ENCODE results near the gene HIPK2.
A peak's percentile ranks its signal among the peaks of the same experiment; 100 is the strongest.

Gene HIPK2

DNA sequence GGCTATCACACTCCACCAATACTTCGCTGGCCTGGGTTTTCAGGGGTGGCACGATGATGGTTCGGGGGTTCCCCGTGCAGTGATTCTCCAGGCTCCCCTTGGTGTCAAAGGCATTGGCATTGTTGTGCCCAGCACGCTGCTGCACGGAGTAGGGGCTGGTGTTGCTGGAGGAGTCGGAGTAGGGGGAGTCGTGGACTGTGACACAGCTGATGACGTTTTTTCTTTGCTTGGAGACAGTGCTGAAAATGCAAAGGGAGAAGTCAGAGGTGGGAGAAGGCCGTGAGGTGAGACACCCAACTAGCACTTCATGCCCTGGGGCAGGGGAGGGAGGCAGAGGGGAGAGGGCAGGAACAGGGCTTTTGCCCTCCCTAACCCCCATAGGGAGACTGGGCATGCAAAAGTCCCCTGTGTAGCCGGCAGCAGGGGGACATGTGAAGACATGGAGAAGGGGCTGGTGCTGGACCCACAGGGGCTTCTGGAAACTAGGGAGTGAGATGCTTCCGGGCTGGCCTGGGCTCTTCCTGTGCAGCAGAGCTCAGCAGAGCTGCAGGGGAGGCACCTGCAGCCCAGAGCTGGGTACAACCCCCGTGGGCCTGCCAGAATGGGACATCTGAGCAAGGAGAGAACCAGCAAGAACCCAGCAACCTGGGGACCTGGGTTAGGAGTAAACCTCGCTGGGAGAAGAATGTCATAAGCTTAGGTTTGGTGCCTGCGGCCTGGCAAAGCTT lies 193.8 kb downstream of the HIPK2 start:
- ChIA-PET POLR2A (no interaction called here), CTCF (interaction anchor here (1.5 to 1.6 kb wide), 2 partner anchors 10 to 18 kb away, joined by 5 read pairs; no protein-coding TSS in a partner anchor)
- WGBS (ENCODE audit: insufficient coverage), result 98% methylated on average over 13 of the region's 15 CpGs
- Histone ChIP-seq H3K4me1 (ENCODE audit: control extremely low read depth in 1 of 4, control insufficient read depth in 4 of 4, insufficient read depth in 4 of 4, low read length in 3 of 4) (peaks cover 4 to 65% (median 12%) of the 10 kb centered on the region in 4 experiments), H3K27me3 (replicated peaks in 2 of 5; ENCODE audit: control insufficient read depth in 4 of 5, insufficient read depth in 5 of 5, low read length in 4 of 5) (no peaks in the 10 kb centered on the region), H3K4me3 (ENCODE audit: control insufficient read depth in 1 of 7, extremely low read depth in 1 of 7, insufficient read depth in 4 of 7, low read depth in 2 of 7, low read length in 6 of 7) (peak overlapping the region in 1 of 7 experiments; percentile 47), H3K36me3 (ENCODE audit: control insufficient read depth in 4 of 4, insufficient read depth in 4 of 4, low read length in 3 of 4) (peaks cover 10 to 81% (median 29%) of the 10 kb centered on the region in 4 experiments), H3K27ac (ENCODE audit: insufficient read depth in 1 of 2, low read depth in 1 of 2, low read length in 2 of 2, poor library complexity in 1 of 2, severe bottlenecking in 2 of 2) (no peak overlapping the region), H3K9me3 (ENCODE audit: control extremely low read depth in 1 of 5, control insufficient read depth in 4 of 5, insufficient read depth in 2 of 5, low read depth in 1 of 5, low read length in 4 of 5) (no peaks in the 10 kb centered on the region)
- no peak for DNase-seq

DNA sequence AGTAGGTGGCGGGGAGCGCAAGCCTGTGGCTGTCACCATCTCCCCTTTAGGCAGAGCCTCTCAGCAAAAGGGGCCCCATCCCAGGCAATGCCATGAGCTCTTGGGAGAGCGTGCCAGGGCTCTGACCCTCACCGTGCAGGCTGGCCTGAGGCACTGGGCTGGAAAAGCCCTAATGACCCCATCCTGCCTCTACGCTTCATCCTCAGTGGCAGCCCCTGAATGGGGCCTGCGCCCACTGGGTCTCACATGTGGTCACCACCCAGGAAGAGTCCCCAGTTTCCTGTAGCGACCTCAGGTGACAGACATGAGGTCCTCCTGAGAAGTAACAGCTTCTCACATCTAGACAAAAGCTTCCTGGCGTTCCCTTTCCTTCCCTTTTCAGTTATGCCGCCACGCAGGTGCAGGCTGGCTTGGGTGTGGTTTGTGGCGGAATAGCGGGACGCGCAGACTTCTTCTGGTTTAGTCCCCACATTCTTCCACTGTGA lies 195.1 kb downstream of the HIPK2 start:
- H3K9me3 ChIP-seq (ENCODE audit: control extremely low read depth in 1 of 5, control insufficient read depth in 4 of 5, insufficient read depth in 2 of 5, low read depth in 1 of 5, low read length in 4 of 5), result no peaks in the 10 kb centered on the region
- POLR2A ChIA-PET, result no interaction called here
- CTCF ChIA-PET, result interaction anchor here (1.0 kb wide), 1 partner anchor 14 kb away, joined by 3 read pairs; no protein-coding TSS in a partner anchor
- H3K4me3 ChIP-seq (ENCODE audit: control insufficient read depth in 1 of 7, extremely low read depth in 1 of 7, insufficient read depth in 4 of 7, low read depth in 2 of 7, low read length in 6 of 7), result no peak overlapping the region
- peaks cover 4 to 55% (median 11%) of the 10 kb centered on the region in 4 experiments for H3K4me1 ChIP-seq (ENCODE audit: control extremely low read depth in 1 of 4, control insufficient read depth in 4 of 4, insufficient read depth in 4 of 4, low read length in 3 of 4)
- H3K27ac ChIP-seq (ENCODE audit: insufficient read depth in 1 of 2, low read depth in 1 of 2, low read length in 2 of 2, poor library complexity in 1 of 2, severe bottlenecking in 2 of 2), result no peak overlapping the region
- WGBS (ENCODE audit: insufficient coverage), result 81% methylated on average over 14 of the region's 14 CpGs
- H3K27me3 ChIP-seq (replicated peaks in 2 of 5; ENCODE audit: control insufficient read depth in 4 of 5, insufficient read depth in 5 of 5, low read length in 4 of 5), result no peaks in the 10 kb centered on the region
- no peak for DNase-seq
- peaks cover 11 to 72% (median 29%) of the 10 kb centered on the region in 4 experiments for H3K36me3 ChIP-seq (ENCODE audit: control insufficient read depth in 4 of 4, insufficient read depth in 4 of 4, low read length in 3 of 4)

DNA sequence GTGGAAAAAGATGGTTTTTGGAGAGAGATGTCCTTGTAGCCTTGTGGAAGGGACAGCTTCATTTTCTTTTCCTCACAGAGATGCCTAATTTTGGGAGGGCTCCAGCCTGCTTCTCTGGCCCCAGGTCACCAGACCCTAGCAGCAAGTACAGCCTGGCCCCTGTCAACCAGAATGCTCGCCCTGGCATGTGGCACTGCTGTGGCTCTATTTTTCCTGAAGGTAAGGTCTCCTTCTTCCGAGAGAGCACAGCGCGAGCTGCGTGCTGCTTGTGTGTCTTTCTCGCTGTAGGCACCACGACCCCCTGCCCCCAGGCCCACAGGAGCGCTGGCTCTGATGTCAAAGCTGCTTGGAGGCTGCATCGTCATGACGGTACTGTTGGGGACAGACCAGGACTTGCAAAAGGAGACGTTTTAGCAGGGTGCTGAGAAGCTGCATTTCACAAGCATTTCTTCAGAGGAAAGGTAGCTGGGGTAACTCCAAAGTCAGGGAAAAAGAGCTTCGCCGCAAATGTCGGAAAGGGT lies 195.6 kb downstream of the HIPK2 start:
- DNase-seq, result no peak
- Histone ChIP-seq H3K4me1 (ENCODE audit: control extremely low read depth in 1 of 4, control insufficient read depth in 4 of 4, insufficient read depth in 4 of 4, low read length in 3 of 4) (peaks cover 4 to 51% (median 11%) of the 10 kb centered on the region in 4 experiments), H3K27ac (ENCODE audit: insufficient read depth in 1 of 2, low read depth in 1 of 2, low read length in 2 of 2, poor library complexity in 1 of 2, severe bottlenecking in 2 of 2) (no peak overlapping the region), H3K9me3 (ENCODE audit: control extremely low read depth in 1 of 5, control insufficient read depth in 4 of 5, insufficient read depth in 2 of 5, low read depth in 1 of 5, low read length in 4 of 5) (no peaks in the 10 kb centered on the region), H3K36me3 (ENCODE audit: control insufficient read depth in 4 of 4, insufficient read depth in 4 of 4, low read length in 3 of 4) (peaks cover 11 to 74% (median 29%) of the 10 kb centered on the region in 4 experiments), H3K4me3 (ENCODE audit: control insufficient read depth in 1 of 7, extremely low read depth in 1 of 7, insufficient read depth in 4 of 7, low read depth in 2 of 7, low read length in 6 of 7) (no peak overlapping the region), H3K27me3 (replicated peaks in 2 of 5; ENCODE audit: control insufficient read depth in 4 of 5, insufficient read depth in 5 of 5, low read length in 4 of 5) (no peaks in the 10 kb centered on the region)
- 94% methylated on average over 14 of the region's 14 CpGs for WGBS (ENCODE audit: insufficient coverage)
- POLR2A ChIA-PET, result no interaction called here
- CTCF ChIA-PET, result interaction anchor here (1.0 kb wide), 1 partner anchor 13 kb away, joined by 3 read pairs; no protein-coding TSS in a partner anchor

DNA sequence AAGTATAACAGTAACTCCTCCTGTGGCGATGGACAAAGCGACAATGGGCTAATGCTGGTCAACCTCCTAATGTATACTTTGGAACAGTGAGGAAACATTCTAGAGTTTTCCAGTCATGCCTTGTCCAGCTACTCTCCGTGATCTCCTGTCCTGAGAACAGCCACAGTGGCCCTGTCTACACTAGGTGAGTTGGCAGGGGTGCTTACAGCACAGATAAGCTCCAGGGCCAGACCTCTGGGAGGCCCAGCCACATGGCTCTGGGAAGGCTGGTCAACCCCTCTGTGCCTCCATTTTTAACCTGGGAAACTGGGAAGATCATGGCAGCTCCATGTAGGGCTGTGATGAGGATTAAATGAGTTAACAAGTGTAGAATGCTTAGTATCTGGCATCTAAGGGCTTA lies 197.4 kb downstream of the HIPK2 start:
- 100% methylated on average over 2 of the region's 3 CpGs for WGBS (ENCODE audit: insufficient coverage)
- Histone ChIP-seq H3K27ac (ENCODE audit: insufficient read depth in 1 of 2, low read depth in 1 of 2, low read length in 2 of 2, poor library complexity in 1 of 2, severe bottlenecking in 2 of 2) (no peak overlapping the region), H3K9me3 (ENCODE audit: control extremely low read depth in 1 of 5, control insufficient read depth in 4 of 5, insufficient read depth in 2 of 5, low read depth in 1 of 5, low read length in 4 of 5) (no peaks in the 10 kb centered on the region), H3K4me3 (ENCODE audit: control insufficient read depth in 1 of 7, extremely low read depth in 1 of 7, insufficient read depth in 4 of 7, low read depth in 2 of 7, low read length in 6 of 7) (no peak overlapping the region), H3K36me3 (ENCODE audit: control insufficient read depth in 4 of 4, insufficient read depth in 4 of 4, low read length in 3 of 4) (peaks cover 11 to 66% (median 34%) of the 10 kb centered on the region in 4 experiments), H3K4me1 (ENCODE audit: control extremely low read depth in 1 of 4, control insufficient read depth in 4 of 4, insufficient read depth in 4 of 4, low read length in 3 of 4) (peaks cover 4 to 51% (median 11%) of the 10 kb centered on the region in 4 experiments), H3K27me3 (replicated peaks in 2 of 5; ENCODE audit: control insufficient read depth in 4 of 5, insufficient read depth in 5 of 5, low read length in 4 of 5) (no peaks in the 10 kb centered on the region)
- ChIA-PET CTCF (interaction anchor here (1.3 to 1.6 kb wide), 2 partner anchors 10 to 12 kb away, joined by 3 to 6 read pairs; no protein-coding TSS in a partner anchor), POLR2A (no interaction called here)
- no peak for DNase-seq

DNA sequence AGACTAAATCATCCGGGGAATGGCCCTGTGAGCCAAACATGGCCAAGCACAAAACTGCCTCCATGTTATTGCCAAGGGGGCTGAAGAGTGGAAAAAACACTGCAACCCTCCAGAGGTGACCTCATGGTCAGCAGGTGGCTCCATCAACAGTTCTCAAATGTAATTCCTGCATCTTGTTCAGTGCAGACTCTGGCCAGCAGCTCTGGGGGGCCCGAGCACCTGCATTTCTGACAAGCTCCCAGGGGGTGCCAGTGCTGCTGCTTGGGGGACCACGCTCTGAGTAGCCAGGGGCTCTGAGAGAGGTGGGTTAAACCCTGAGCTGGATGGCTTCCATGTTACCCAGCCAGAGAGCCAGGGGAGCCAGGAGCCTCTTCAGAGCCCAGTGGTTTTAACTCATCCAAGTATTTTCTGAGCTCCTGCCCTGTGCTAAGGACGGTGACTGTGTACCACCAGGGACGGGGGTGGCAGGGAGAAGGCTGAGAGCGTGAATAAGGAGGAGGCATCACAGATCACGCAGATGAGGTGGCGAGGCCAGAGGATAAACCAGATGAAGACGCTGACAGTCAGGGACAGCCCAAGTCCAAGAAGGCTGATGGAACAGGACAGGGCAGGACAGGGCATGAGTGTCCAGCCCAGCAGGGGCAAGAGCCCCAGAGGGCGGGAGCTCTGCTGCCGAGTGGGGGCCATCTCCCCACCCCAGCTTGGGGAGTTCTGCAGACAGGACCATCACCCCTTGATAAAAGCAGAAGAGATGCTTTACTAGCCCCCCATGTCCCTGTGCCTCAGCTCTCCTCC lies 201.4 kb downstream of the HIPK2 start:
- ChIA-PET POLR2A (no interaction called here), CTCF (interaction anchor here (1.0 to 1.4 kb wide), 2 partner anchors 13 to 25 kb away, joined by 5 to 6 read pairs; no protein-coding TSS in a partner anchor)
- Histone ChIP-seq H3K27ac (ENCODE audit: insufficient read depth in 1 of 2, low read depth in 1 of 2, low read length in 2 of 2, poor library complexity in 1 of 2, severe bottlenecking in 2 of 2) (no peak overlapping the region), H3K4me1 (ENCODE audit: control extremely low read depth in 1 of 4, control insufficient read depth in 4 of 4, insufficient read depth in 4 of 4, low read length in 3 of 4) (peaks cover 0 to 10% (median 0%) of the 10 kb centered on the region in 4 experiments), H3K36me3 (ENCODE audit: control insufficient read depth in 4 of 4, insufficient read depth in 4 of 4, low read length in 3 of 4) (peaks cover 8 to 56% (median 26%) of the 10 kb centered on the region in 4 experiments), H3K27me3 (replicated peaks in 2 of 5; ENCODE audit: control insufficient read depth in 4 of 5, insufficient read depth in 5 of 5, low read length in 4 of 5) (no peaks in the 10 kb centered on the region), H3K4me3 (ENCODE audit: control insufficient read depth in 1 of 7, extremely low read depth in 1 of 7, insufficient read depth in 4 of 7, low read depth in 2 of 7, low read length in 6 of 7) (no peak overlapping the region), H3K9me3 (ENCODE audit: control extremely low read depth in 1 of 5, control insufficient read depth in 4 of 5, insufficient read depth in 2 of 5, low read depth in 1 of 5, low read length in 4 of 5) (no peaks in the 10 kb centered on the region)
- DNase-seq, result no peak
- WGBS (ENCODE audit: insufficient coverage), result 99% methylated on average over 11 of the region's 11 CpGs

DNA sequence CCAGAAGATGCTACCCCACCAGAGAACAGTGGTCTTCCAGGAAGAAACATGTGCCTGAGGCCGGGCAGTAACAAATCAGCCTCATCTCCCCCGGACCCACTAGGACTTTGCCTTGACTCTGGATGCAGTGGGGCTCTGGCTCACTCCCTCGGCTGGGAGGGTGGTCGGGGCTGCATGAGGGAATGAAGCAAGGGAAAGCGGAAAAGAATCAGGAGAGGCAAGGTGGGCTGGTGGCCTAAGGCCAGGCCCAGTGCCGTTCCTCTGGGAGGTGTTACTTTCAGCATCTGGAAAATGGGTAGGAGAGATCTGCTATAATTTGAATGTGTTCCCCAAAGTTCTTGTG lies 202.5 kb downstream of the HIPK2 start:
- Histone ChIP-seq H3K27me3 (replicated peaks in 2 of 5; ENCODE audit: control insufficient read depth in 4 of 5, insufficient read depth in 5 of 5, low read length in 4 of 5) (no peaks in the 10 kb centered on the region), H3K4me1 (ENCODE audit: control extremely low read depth in 1 of 4, control insufficient read depth in 4 of 4, insufficient read depth in 4 of 4, low read length in 3 of 4) (peaks cover 0 to 6% (median 0%) of the 10 kb centered on the region in 4 experiments), H3K27ac (ENCODE audit: insufficient read depth in 1 of 2, low read depth in 1 of 2, low read length in 2 of 2, poor library complexity in 1 of 2, severe bottlenecking in 2 of 2) (no peak overlapping the region), H3K9me3 (ENCODE audit: control extremely low read depth in 1 of 5, control insufficient read depth in 4 of 5, insufficient read depth in 2 of 5, low read depth in 1 of 5, low read length in 4 of 5) (no peaks in the 10 kb centered on the region), H3K36me3 (ENCODE audit: control insufficient read depth in 4 of 4, insufficient read depth in 4 of 4, low read length in 3 of 4) (peaks cover 8 to 53% (median 20%) of the 10 kb centered on the region in 4 experiments), H3K4me3 (ENCODE audit: control insufficient read depth in 1 of 7, extremely low read depth in 1 of 7, insufficient read depth in 4 of 7, low read depth in 2 of 7, low read length in 6 of 7) (no peak overlapping the region)
- ChIA-PET POLR2A (no interaction called here), CTCF (interaction anchor here (1.3 kb wide), 1 partner anchor 25 kb away, joined by 3 read pairs; no protein-coding TSS in a partner anchor)
- 96% methylated on average over 6 of the region's 6 CpGs for WGBS (ENCODE audit: insufficient coverage)
- no peak for DNase-seq
